UCSD-AML1 (cell line): Measurements from ENCODE around the gene EFCAB7.
A peak's percentile ranks its signal among the peaks of the same experiment; 100 is the strongest.

Source experiments
- DNase-seq: peaks from one replicate; lab custom pipeline; 2025; ENCODE audit not compliant: unreplicated experiment; lab: John Stamatoyannopoulos, UW

Gene EFCAB7

GRCh38 chr1:63522891-63523728 is at the start of gene EFCAB7, which contains the start of gene ITGB3BP:
EFCAB7 (plus strand) TSS chr1:63523525; CDS start chr1:63525573, 2,048 bp downstream.
ITGB3BP (minus strand) TSS chr1:63523225; CDS start chr1:63523133, 92 bp downstream.
- DNase-seq = peak; percentile 94

GRCh38 chr1:63475761-63476160 is 47.6 kb upstream of the EFCAB7 start:
- DNase-seq = no peak

- no peak for DNase-seq
Measured at GRCh38 chr1:63480057-63480456, 43.3 kb upstream of the EFCAB7 start.

GRCh38 chr1:63486629-63487028 is 36.7 kb upstream of the EFCAB7 start:
- no peak for DNase-seq

GRCh38 chr1:63487336-63488065 is 35.8 kb upstream of the EFCAB7 start:
- no peak for DNase-seq

GRCh38 chr1:63497577-63497976 is 25.7 kb upstream of the EFCAB7 start:
- no peak for DNase-seq

- no peak for DNase-seq
Measured at GRCh38 chr1:63498106-63498505, 25.2 kb upstream of the EFCAB7 start.

- DNase-seq = no peak
Measured at GRCh38 chr1:63501256-63501655, 22.1 kb upstream of the EFCAB7 start.

- DNase-seq = no peak
Measured at GRCh38 chr1:63506782-63507181, 16.5 kb upstream of the EFCAB7 start.

- no peak for DNase-seq
Measured at GRCh38 chr1:63509718-63510117, 13.6 kb upstream of the EFCAB7 start.

GRCh38 chr1:63512584-63512983 is 10.7 kb upstream of the EFCAB7 start:
- no peak for DNase-seq

GRCh38 chr1:63516629-63517028 is 6.7 kb upstream of the EFCAB7 start:
- no peak for DNase-seq

GRCh38 chr1:63523738-63524137 is 413 bp downstream of the EFCAB7 start:
- DNase-seq = no peak

GRCh38 chr1:63524201-63524600 is 876 bp downstream of the EFCAB7 start:
- no peak for DNase-seq

GRCh38 chr1:63532727-63533126 is 9.4 kb downstream of the EFCAB7 start:
- DNase-seq = no peak

- DNase-seq = no peak
Measured at GRCh38 chr1:63533931-63534330, 10.6 kb downstream of the EFCAB7 start.

- no peak for DNase-seq
Measured at GRCh38 chr1:63534406-63534805, 11.1 kb downstream of the EFCAB7 start.

- no peak for DNase-seq
Measured at GRCh38 chr1:63537006-63537405, 13.7 kb downstream of the EFCAB7 start.

GRCh38 chr1:63537940-63538339 is 14.6 kb downstream of the EFCAB7 start:
- no peak for DNase-seq

- DNase-seq = no peak
Measured at GRCh38 chr1:63545780-63546179, 22.5 kb downstream of the EFCAB7 start.

GRCh38 chr1:63547621-63548294 is 24.4 kb downstream of the EFCAB7 start:
- DNase-seq = no peak

GRCh38 chr1:63548303-63548702 is 25.0 kb downstream of the EFCAB7 start:
- DNase-seq = no peak
